GM12872 (cell line): ENCODE results near the gene GNPTAB.

Experiments
- TF ChIP-seq, protein P1 (sequence below): IDR thresholded peaks from 3 replicates; pipeline ENCODE4 v1.5.1; 2011; ENCODE audit warnings: low read depth, mild to moderate bottlenecking, low read length, moderate library complexity; ENCODE audit not compliant: insufficient read depth

Gene GNPTAB

DNA sequence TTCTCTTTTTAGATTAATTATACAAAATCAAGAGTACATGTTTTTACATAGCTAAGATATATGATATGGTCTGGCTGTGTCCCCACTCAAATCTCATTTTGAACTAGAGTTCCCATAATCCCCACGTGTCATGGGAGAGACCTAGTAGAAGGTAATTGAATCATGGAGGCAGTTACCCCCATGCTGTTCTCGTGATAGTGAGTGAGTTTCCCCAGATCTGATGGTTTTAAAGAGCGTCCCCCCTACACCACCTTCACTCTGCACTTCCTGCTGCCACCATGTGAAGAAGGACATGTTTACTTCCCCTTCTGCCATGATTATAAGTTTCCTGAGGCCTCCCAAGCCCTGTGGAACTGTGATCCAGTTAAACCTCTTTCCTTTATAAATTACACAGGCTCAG, 25.2 kb upstream of the GNPTAB start:
- TF ChIP-seq, protein P1, sequence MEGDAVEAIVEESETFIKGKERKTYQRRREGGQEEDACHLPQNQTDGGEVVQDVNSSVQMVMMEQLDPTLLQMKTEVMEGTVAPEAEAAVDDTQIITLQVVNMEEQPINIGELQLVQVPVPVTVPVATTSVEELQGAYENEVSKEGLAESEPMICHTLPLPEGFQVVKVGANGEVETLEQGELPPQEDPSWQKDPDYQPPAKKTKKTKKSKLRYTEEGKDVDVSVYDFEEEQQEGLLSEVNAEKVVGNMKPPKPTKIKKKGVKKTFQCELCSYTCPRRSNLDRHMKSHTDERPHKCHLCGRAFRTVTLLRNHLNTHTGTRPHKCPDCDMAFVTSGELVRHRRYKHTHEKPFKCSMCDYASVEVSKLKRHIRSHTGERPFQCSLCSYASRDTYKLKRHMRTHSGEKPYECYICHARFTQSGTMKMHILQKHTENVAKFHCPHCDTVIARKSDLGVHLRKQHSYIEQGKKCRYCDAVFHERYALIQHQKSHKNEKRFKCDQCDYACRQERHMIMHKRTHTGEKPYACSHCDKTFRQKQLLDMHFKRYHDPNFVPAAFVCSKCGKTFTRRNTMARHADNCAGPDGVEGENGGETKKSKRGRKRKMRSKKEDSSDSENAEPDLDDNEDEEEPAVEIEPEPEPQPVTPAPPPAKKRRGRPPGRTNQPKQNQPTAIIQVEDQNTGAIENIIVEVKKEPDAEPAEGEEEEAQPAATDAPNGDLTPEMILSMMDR: no peak

DNA sequence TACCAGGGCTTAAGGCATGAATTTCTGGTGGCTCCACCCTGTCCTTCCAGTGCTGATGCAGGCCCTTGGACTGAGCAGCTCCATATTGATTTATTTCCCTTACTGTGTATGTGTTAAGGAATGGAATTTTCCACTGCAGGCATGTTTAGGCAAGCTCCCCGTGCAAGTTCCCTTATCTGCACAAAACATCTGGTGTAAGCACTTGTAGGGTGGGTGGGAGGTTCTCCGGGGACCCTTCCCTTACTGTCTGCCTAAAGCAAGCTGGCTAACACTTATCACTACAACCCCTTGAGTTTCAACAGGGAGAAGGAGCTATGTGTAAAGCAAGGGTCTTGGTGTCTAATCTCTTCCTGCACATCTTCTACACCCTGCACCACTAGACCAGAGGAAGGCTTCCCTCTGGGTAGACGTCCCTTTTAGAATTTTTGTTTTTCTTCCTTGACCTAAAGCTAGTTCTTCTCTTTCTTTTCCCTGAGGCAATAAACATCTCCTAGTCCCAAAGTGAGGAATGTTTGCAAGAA, 24.7 kb upstream of the GNPTAB start:
- TF ChIP-seq, protein P1: no peak

DNA sequence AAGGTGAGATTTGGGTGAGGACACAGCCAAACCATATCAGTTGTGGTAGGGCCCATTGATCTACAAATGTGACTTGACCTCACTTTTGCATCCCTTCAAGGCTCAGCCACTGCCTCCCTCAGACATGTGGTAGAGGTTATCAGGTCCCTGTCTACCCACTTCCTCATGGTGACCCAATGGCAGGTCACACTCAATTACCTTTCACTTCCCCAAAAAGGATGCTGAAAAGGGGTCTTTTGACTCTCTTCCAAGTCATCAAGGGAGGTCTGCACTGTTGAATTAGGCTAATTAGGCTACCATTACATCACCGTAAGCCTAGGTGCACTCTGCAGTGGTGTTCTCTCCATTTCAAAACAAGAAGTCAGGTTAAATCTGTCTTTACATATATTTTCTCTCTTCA, 24.0 kb upstream of the GNPTAB start:
- TF ChIP-seq, protein P1: no peak

DNA sequence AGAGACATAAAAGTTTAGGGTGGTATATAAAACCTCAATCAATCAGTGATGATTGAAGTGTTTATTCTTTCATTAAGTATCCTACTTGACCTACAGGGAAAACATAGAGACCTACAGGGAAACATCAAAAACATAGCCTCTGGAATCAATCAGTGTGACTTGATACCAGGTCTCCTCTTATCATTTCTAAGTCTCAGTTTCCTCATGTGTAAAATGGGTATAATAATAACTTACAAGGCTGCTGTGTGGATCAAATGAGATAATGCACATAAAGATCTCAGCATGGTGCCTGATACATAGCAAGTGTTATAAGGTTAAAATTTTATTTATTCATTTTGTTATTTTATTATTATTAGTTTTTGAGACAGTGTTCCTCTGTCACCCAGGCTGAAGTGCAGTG, 22.2 kb upstream of the GNPTAB start:
- TF ChIP-seq, protein P1: no peak

- TF ChIP-seq, protein P1: no peak
These were observed 19.4 kb upstream of the GNPTAB start for GRCh38 chr12:101850199-101850598.

GRCh38 chr12:101847325-101847724, 16.6 kb upstream of the GNPTAB start:
- TF ChIP-seq, protein P1: no peak

DNA sequence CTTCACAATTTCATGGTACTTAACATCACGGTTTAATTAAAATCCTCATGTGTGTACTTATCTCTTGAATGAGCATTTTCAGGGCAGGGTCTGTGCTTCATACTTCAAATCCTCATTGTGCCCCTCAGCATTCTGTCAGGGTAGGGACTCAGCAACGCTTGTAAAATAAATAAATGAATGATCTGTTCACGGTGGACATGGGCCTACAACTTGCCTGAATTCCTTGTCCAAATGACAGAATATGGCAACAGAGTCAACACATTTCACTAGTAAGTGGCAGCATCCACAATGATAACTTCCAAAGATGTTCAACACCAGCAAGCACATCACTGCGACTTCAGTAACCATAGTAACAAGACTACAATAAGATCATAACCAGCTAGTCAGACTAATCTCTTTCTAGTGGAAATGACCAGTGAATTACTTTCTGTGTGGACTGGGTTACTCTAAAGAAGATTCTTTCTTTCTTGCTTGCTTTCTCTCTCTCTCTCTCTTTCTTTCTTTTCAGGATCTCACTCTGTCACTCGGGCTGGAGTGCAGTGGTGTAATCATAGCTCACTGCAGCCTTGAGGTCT, 14.5 kb upstream of the GNPTAB start:
- TF ChIP-seq, protein P1: no peak

DNA sequence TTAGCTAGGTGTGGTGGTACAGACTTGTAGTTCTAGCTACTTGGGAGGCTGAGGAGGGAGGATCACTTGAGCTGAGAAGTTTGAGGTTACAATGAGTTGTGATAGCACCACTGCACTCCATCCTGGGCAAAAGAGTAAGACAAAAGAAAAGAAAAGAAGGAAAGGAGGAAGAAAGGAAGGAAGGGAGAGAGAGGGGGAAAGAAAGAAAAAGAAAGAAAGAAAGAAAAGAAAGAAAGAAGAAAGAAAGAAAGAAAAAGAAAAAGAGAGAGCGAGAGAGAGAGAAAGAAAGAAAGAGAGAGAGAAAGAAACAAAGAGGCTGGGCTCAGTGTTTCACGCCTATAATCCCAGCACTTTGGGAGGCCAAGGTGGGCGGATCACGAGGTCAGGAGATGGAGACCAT, 10.3 kb upstream of the GNPTAB start:
- TF ChIP-seq, protein P1: no peak
